ENCODE data around the gene GSTM4. TPM values are rescaled to one million over a fixed set of nuclear protein-coding genes. Genes with fewer than 3 reads are reported as not detected.
"Not testable (repeated sequence)": the region's sequence is repeated elsewhere in the genome, so short reads cannot be mapped to it uniquely, and the experiment has no call there.

The GSTM4 gene
- total RNA-seq, 2 donors from 2014 or later = 16.2 to 20.1 TPM

- not testable (repeated sequence) for H3K27ac Mint-ChIP-seq; H3K27me3 Mint-ChIP-seq; H3K4me3 Mint-ChIP-seq; H3K9me3 Mint-ChIP-seq; ATAC-seq (replicated peaks); H3K4me1 Mint-ChIP-seq; H3K36me3 Mint-ChIP-seq (ENCODE audit: low read depth)
These were observed 29.5 kb downstream of the GSTM4 start for GRCh38 chr1:109685399-109685798.

GRCh38 chr1:109685890-109686289 is 30.0 kb downstream of the GSTM4 start:
- not testable (repeated sequence) for H3K27ac Mint-ChIP-seq; H3K36me3 Mint-ChIP-seq (ENCODE audit: low read depth); ATAC-seq (replicated peaks); H3K27me3 Mint-ChIP-seq; H3K4me3 Mint-ChIP-seq; H3K9me3 Mint-ChIP-seq; H3K4me1 Mint-ChIP-seq

GRCh38 chr1:109687109-109687508 is 31.2 kb downstream of the GSTM4 start:
- H3K4me1 Mint-ChIP-seq; ATAC-seq (replicated peaks); H3K36me3 Mint-ChIP-seq (ENCODE audit: low read depth); H3K9me3 Mint-ChIP-seq; H3K27me3 Mint-ChIP-seq; H3K27ac Mint-ChIP-seq; H3K4me3 Mint-ChIP-seq: not testable (repeated sequence)

- no peaks in the 10 kb centered on the region for H3K4me1 Mint-ChIP-seq
- no peak for ATAC-seq (replicated peaks)
- H3K9me3 Mint-ChIP-seq = no peaks in the 10 kb centered on the region
- no peaks in the 10 kb centered on the region for H3K36me3 Mint-ChIP-seq (ENCODE audit: low read depth)
- no peak within 1 kb of the TSS for H3K27ac Mint-ChIP-seq
- H3K4me3 Mint-ChIP-seq = no peak within 1 kb of the TSS
- no peaks in the 10 kb centered on the region for H3K27me3 Mint-ChIP-seq
These were observed 32.0 kb downstream of the GSTM4 start, which contains the start of gene GSTM1 for GRCh38 chr1:109687641-109688499. GSTM1 (plus strand) TSS chr1:109687817; CDS start chr1:109687874, 57 bp downstream.

GRCh38 chr1:109689844-109690405 is 34.0 kb downstream of the GSTM4 start:
- no peak for ATAC-seq (replicated peaks)
- no peaks in the 10 kb centered on the region for H3K27me3 Mint-ChIP-seq
- no peaks in the 10 kb centered on the region for H3K9me3 Mint-ChIP-seq
- H3K36me3 Mint-ChIP-seq (ENCODE audit: low read depth) = no peaks in the 10 kb centered on the region
- H3K27ac Mint-ChIP-seq = no peak overlapping the region
- H3K4me1 Mint-ChIP-seq = no peaks in the 10 kb centered on the region
- H3K4me3 Mint-ChIP-seq = no peak overlapping the region

- H3K9me3 Mint-ChIP-seq = no peaks in the 10 kb centered on the region
- H3K36me3 Mint-ChIP-seq (ENCODE audit: low read depth) = no peaks in the 10 kb centered on the region
- no peak for ATAC-seq (replicated peaks)
- H3K27ac Mint-ChIP-seq = no peak overlapping the region
- no peaks in the 10 kb centered on the region for H3K4me1 Mint-ChIP-seq
- H3K27me3 Mint-ChIP-seq = no peaks in the 10 kb centered on the region
- no peak overlapping the region for H3K4me3 Mint-ChIP-seq
These were observed 35.9 kb downstream of the GSTM4 start for GRCh38 chr1:109691759-109692158.

- H3K9me3 Mint-ChIP-seq; H3K4me1 Mint-ChIP-seq; ATAC-seq (replicated peaks); H3K4me3 Mint-ChIP-seq; H3K27ac Mint-ChIP-seq; H3K27me3 Mint-ChIP-seq; H3K36me3 Mint-ChIP-seq (ENCODE audit: low read depth): not testable (repeated sequence)
These were observed 38.5 kb downstream of the GSTM4 start for GRCh38 chr1:109694400-109694799.

GRCh38 chr1:109695138-109695537 is 39.2 kb downstream of the GSTM4 start:
- H3K4me3 Mint-ChIP-seq; H3K9me3 Mint-ChIP-seq; H3K27ac Mint-ChIP-seq; H3K36me3 Mint-ChIP-seq (ENCODE audit: low read depth); ATAC-seq (replicated peaks); H3K4me1 Mint-ChIP-seq; H3K27me3 Mint-ChIP-seq: not testable (repeated sequence)

- no peak for ATAC-seq (replicated peaks)
- Mint-ChIP-seq H3K36me3 (ENCODE audit: low read depth) (no peaks in the 10 kb centered on the region), H3K27me3 (no peaks in the 10 kb centered on the region), H3K4me1 (no peaks in the 10 kb centered on the region), H3K27ac (no peak overlapping the region), H3K9me3 (no peaks in the 10 kb centered on the region), H3K4me3 (no peak overlapping the region)
These were observed 41.2 kb downstream of the GSTM4 start for GRCh38 chr1:109697066-109697465.

- not testable (repeated sequence) for H3K27me3 Mint-ChIP-seq; ATAC-seq (replicated peaks); H3K4me1 Mint-ChIP-seq; H3K27ac Mint-ChIP-seq; H3K4me3 Mint-ChIP-seq; H3K36me3 Mint-ChIP-seq (ENCODE audit: low read depth); H3K9me3 Mint-ChIP-seq
These were observed 42.0 kb downstream of the GSTM4 start for GRCh38 chr1:109697861-109698260.

- H3K9me3 Mint-ChIP-seq; H3K36me3 Mint-ChIP-seq (ENCODE audit: low read depth); H3K27me3 Mint-ChIP-seq; H3K27ac Mint-ChIP-seq; H3K4me1 Mint-ChIP-seq; H3K4me3 Mint-ChIP-seq; ATAC-seq (replicated peaks): not testable (repeated sequence)
These were observed 47.0 kb downstream of the GSTM4 start for GRCh38 chr1:109702940-109703339.

- no peak for ATAC-seq (replicated peaks)
- peaks cover 3% of the 10 kb centered on the region for H3K9me3 Mint-ChIP-seq
- H3K36me3 Mint-ChIP-seq (ENCODE audit: low read depth) = no peaks in the 10 kb centered on the region
- peaks cover 7% of the 10 kb centered on the region for H3K27me3 Mint-ChIP-seq
- H3K27ac Mint-ChIP-seq = no peak overlapping the region
- H3K4me1 Mint-ChIP-seq = no peaks in the 10 kb centered on the region
- no peak overlapping the region for H3K4me3 Mint-ChIP-seq
These were observed 48.3 kb downstream of the GSTM4 start for GRCh38 chr1:109704173-109704572.

- H3K9me3 Mint-ChIP-seq = peaks cover 3% of the 10 kb centered on the region
- H3K4me1 Mint-ChIP-seq = no peaks in the 10 kb centered on the region
- no peak overlapping the region for H3K4me3 Mint-ChIP-seq
- peaks cover 7% of the 10 kb centered on the region for H3K27me3 Mint-ChIP-seq
- no peak overlapping the region for H3K27ac Mint-ChIP-seq
- ATAC-seq (replicated peaks) = no peak
- no peaks in the 10 kb centered on the region for H3K36me3 Mint-ChIP-seq (ENCODE audit: low read depth)
These were observed 49.5 kb downstream of the GSTM4 start for GRCh38 chr1:109705411-109705810.

- peaks cover 14% of the 10 kb centered on the region for H3K27me3 Mint-ChIP-seq
- not testable (repeated sequence) for H3K9me3 Mint-ChIP-seq; H3K4me3 Mint-ChIP-seq; H3K4me1 Mint-ChIP-seq; H3K36me3 Mint-ChIP-seq (ENCODE audit: low read depth); ATAC-seq (replicated peaks); H3K27ac Mint-ChIP-seq
These were observed 53.0 kb downstream of the GSTM4 start for GRCh38 chr1:109708949-109709348.

- H3K4me3 Mint-ChIP-seq; ATAC-seq (replicated peaks); H3K36me3 Mint-ChIP-seq (ENCODE audit: low read depth); H3K9me3 Mint-ChIP-seq; H3K4me1 Mint-ChIP-seq; H3K27ac Mint-ChIP-seq: not testable (repeated sequence)
- peaks cover 14% of the 10 kb centered on the region for H3K27me3 Mint-ChIP-seq
These were observed 53.9 kb downstream of the GSTM4 start for GRCh38 chr1:109709822-109710221.

Measured in activated T-helper 17 cell treated with anti-CD3 and anti-CD28 coated beads, Interleukin-2, amount 50 U/mL, for 72 hours (primary cell).